Colonic mucosa (tissue), 4 donors: ENCODE measurements around the gene DDX25. TPM values are rescaled to one million over a fixed set of nuclear protein-coding genes. Genes with fewer than 3 reads are reported as not detected.

Experiments
- DNase-seq: peaks from one replicate; pipeline ENCODE4 v3.0.0-alpha.2; 2020
- H3K27ac ChIP-seq: fragments of 200-600 bp; one replicate; pipeline ENCODE4 v1.8.0; 2021
- H3K27me3 ChIP-seq: fragments of 200-600 bp; one replicate; pipeline ENCODE4 v1.8.0; 2021
- H3K36me3 ChIP-seq: fragments of 200-600 bp; one replicate; pipeline ENCODE4 v1.8.0; 2021
- H3K4me1 ChIP-seq: fragments of 200-600 bp; one replicate; pipeline ENCODE4 v1.8.0; 2021; ENCODE audit warnings: mild to moderate bottlenecking
- H3K4me3 ChIP-seq: fragments of 200-600 bp; one replicate; pipeline ENCODE4 v1.8.0; 2021
- H3K9ac ChIP-seq, 2 donors: one replicate each; pipeline ENCODE4 v1.7.0; 2013; ENCODE audit warnings: control low read depth in 2 of 2, low read depth in 2 of 2, low read length in 2 of 2
- H3K9me3 ChIP-seq: fragments of 200-600 bp; one replicate; pipeline ENCODE4 v1.8.0; 2021
- intact Hi-C: fragments of 100-400 bp; cut with DNase I; formaldehyde crosslinking; loops from one replicate; pipeline ENCODE4 v1.14.1; 2022
- total RNA-seq, 2 donors: library from RNA; stranded (reverse); fragmentation: NEBNext Ultra II Directional in 1 of 2; extraction: Animal tissue kit (Norgen Biotek cat#: 25700) in 1 of 2; gene quantifications; one replicate each; pipeline ENCODE4 v1.2.1, GENCODE V29; 2021
- TF ChIP-seq, protein P1 (sequence below): fragments of 200-600 bp; IDR thresholded peaks from one replicate; pipeline ENCODE4 v1.8.0; 2022; ENCODE audit warnings: antibody characterized with exemption, mild to moderate bottlenecking
- donor health status: healthy.
- donor health status: DM: no; HTN: no; CAD: no.
- donor health status: DM: no; HTN: no; CAD: no.

Gene DDX25
- total RNA-seq, 2 donors from 2014 or later: 0.16 TPM; not detected in 1

DNA sequence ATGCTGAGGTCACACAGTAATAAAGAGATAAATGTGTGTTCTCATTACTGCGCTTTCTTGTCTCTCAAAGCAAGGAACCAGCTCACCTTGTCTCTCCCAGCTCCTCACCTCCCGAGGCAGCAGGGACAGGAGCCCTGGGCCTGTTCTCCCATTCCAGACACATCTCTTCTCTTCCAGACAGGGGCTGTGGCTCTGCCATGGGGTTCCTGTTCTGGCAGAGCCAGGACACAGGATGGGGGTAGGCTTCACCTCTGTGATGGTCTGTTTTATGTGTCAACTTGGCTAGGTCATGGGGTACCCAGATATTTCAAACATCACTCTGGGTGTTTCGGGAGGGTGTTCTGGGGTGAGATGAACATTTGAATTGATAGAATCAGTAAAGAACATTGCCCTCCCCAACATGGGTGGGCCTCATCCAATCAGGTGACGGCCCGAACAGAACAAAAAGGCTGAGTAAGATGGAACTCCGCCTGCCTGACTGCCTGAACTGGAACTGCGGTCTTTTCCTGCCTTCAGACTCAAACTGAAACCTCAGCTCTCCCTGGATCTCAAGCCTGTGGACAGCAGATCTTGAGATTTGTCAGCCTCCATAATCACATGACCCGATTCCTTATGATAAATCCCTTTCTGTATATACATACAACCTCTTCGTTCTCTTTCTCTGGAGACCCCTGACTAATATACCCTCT is 39.5 kb downstream of the DDX25 start:
- TF ChIP-seq, protein P1, sequence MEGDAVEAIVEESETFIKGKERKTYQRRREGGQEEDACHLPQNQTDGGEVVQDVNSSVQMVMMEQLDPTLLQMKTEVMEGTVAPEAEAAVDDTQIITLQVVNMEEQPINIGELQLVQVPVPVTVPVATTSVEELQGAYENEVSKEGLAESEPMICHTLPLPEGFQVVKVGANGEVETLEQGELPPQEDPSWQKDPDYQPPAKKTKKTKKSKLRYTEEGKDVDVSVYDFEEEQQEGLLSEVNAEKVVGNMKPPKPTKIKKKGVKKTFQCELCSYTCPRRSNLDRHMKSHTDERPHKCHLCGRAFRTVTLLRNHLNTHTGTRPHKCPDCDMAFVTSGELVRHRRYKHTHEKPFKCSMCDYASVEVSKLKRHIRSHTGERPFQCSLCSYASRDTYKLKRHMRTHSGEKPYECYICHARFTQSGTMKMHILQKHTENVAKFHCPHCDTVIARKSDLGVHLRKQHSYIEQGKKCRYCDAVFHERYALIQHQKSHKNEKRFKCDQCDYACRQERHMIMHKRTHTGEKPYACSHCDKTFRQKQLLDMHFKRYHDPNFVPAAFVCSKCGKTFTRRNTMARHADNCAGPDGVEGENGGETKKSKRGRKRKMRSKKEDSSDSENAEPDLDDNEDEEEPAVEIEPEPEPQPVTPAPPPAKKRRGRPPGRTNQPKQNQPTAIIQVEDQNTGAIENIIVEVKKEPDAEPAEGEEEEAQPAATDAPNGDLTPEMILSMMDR: no peak
- Histone ChIP-seq H3K36me3 (no peaks in the 10 kb centered on the region), H3K27me3 (no peaks in the 10 kb centered on the region), H3K9me3 (no peaks in the 10 kb centered on the region), H3K4me3 (no peak overlapping the region), H3K27ac (no peak overlapping the region), H3K9ac (no peak overlapping the region), H3K4me1 (no peaks in the 10 kb centered on the region)
- intact Hi-C loops: loop anchor here (5.0 kb wide), 2 partner anchors 118 to 248 kb away; partner anchors contain the start of gene CDON
- DNase-seq: no peak

DNA sequence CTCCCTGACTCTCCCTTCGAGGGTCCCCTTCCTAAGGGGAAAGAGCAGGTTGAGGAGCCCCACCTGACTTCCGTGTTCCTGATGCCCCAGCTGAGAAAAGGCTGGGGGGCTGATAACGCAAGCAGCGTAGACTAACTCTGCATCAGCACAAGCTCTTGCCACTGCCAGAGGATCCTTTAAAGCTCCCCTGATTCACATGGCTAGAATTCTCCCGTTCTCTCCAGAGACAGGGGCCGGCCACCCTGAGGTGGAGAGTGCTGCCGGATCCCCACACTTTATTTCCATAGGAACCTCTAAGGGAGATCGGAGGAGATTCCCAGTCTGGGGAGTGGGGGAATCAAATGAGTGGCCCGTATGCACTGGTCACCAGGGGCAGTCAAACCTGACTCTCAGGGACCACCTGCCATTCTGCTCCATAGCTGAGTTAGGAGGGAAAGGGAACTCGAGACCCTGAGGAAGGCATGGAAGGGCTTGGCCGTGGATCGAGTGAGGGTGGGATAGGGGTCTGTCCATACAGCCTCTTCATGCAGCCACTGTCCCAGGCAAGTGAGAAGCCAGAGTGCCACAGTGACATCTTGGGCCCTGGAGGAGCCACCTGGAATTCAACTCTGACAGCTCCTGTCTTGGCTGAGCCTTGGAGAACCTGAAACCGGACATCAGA is 40.2 kb downstream of the DDX25 start:
- Histone ChIP-seq H3K9me3 (no peaks in the 10 kb centered on the region), H3K27ac (no peak overlapping the region), H3K9ac (no peak overlapping the region), H3K4me1 (no peaks in the 10 kb centered on the region), H3K27me3 (no peaks in the 10 kb centered on the region), H3K4me3 (no peak overlapping the region), H3K36me3 (no peaks in the 10 kb centered on the region)
- TF ChIP-seq, protein P1: no peak
- intact Hi-C loops: loop anchor here (5.0 kb wide), 2 partner anchors 118 to 248 kb away; partner anchors contain the start of gene CDON
- DNase-seq: no peak

DNA sequence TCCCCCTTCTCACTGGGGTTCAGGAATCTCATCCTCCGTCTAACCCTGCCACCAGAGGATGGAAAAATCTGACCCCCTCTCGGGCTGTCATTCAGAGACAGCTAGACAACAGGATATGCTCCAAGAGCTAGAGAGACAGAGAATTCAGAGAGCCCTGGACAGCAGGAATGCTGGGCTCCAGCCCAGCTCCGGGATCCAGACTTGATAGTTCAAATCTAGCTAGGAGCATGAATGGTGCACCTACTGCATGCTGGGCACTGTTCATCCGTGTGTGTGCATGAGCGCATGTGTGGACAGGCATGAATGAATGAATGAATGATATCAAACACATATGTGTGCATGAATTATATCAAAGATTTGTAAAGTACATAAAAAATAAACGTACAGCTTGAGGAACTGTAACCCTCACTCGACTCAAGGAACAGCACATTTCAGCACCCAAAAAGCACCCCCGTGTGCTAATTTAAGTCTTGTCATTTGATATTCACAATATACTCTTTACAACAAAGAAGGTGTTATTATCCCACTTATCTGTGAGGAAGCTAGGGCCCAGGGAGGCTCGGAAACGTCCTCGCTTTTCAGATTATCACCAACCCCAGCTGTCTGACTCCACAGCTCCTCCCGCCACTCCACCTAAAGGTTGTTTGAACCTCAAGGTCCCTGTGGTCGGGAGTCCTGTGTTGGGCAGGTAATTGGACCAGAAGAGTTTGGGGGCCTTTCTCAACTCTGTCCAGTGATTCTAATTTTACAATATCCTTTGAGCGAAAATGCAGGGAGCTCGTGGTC is 40.9 kb downstream of the DDX25 start:
- DNase-seq: no peak
- no peak overlapping the region for H3K9ac ChIP-seq
- TF ChIP-seq, protein P1: no peak

DNA sequence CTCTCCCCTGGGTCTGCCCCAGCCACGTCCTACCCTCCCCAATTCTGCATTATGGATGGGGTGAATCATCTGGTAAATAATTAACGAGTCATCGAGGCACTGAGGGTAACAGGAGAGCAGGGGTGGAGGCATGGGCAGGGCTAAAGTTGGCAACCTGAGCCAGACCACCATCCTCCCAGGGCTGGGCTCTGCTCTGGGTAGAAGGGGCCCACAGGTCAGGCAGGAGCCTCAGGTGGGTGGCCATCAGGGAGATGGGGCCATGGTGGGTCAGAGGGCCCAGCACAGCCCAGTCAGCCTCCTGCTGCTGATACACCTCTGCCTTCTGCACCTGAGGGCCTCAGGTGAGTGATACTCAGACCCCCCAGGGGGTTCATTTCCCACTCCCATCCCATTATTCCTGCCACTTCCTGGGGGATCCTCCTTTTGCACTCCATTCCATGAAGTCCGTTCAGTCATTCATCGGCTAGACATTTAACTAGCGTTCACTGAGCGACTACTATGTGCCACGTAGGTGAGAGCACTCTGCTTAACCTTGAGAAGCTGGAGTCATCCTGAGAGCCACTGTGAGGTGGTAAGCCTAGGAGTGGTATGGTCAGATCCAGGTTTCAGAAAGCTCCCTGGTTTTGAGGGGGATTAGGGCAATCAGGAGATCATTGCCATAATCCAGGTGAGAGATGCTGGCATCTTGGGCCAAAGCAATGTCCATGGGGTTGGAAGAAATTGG is 41.7 kb downstream of the DDX25 start, which contains the start of gene VSIG10L2:
VSIG10L2 (plus strand) TSS at position 248 of the 724 bp plus-strand sequence; CDS start at position 260, 12 bp downstream.
- no peak for DNase-seq
- Histone ChIP-seq H3K27me3 (no peaks in the 10 kb centered on the region), H3K9ac (no peak within 1 kb of the TSS), H3K36me3 (no peaks in the 10 kb centered on the region), H3K4me3 (no peak within 1 kb of the TSS), H3K27ac (no peak within 1 kb of the TSS), H3K4me1 (no peaks in the 10 kb centered on the region), H3K9me3 (no peaks in the 10 kb centered on the region)
- TF ChIP-seq, protein P1: no peak
- intact Hi-C loops: no loop called here

More for the DNA sequence above, 40.9 kb downstream of the DDX25 start:
- no peak overlapping the region for H3K27ac ChIP-seq
- H3K36me3 ChIP-seq: no peaks in the 10 kb centered on the region
- no peak overlapping the region for H3K4me3 ChIP-seq
- intact Hi-C loops: no loop called here
- H3K9me3 ChIP-seq: no peaks in the 10 kb centered on the region
- no peaks in the 10 kb centered on the region for H3K27me3 ChIP-seq
- H3K4me1 ChIP-seq: no peaks in the 10 kb centered on the region
